ENCODE data around the gene ABHD1. TPM values are rescaled to one million over a fixed set of nuclear protein-coding genes. Genes with fewer than 3 reads are reported as not detected.

ABHD1 gene
- total and polyA plus RNA-seq, 8 donors = 0.69 to 1.3 (median 1.0) TPM; not detected in 2

DNA sequence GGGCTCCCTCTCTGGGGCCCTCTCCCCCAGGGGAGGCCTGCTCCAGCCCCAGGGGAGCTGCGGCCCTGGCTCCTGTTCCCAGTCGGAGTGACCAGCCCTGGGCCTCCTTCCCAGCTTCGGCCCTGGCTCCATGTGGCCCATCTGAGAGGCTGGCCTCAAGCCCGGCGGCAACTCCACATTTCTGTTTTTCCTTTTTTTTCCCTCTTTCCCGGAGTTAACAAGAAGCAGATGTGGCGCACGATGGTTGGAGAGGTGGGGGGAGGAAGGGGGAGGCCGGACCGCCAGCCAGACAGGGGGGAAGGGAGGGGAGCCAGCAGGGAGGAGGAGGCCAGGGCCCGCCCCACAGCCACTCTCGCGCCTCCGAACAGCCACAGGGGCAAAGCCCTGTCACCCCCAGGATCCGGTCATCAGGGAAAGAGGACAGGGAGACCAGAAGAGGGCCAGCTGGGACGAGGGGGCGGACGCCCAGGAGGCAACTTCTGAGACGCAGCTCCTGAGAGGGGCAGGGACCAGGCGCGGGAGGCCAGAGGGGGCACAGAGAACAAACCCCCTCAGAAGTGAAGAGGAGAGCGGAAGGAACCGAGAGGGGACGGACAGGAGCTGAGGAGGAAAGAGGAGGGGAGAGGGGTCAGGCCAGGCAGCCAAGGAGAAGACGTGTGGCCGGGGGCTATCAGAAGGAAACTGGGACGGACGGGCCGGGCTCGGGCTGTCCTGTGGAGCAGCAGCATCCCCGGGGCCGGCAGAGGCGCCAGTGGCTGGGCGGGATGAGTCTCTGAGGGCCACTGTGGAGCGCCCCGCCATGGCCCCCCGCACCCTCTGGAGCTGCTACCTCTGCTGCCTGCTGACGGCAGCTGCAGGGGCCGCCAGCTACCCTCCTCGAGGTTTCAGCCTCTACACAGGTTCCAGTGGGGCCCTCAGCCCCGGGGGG lies 45.1 kb upstream of the ABHD1 start, which contains the start of gene EMILIN1:
Gene EMILIN1 (plus strand): TSS at position 349 of the 928 bp plus-strand sequence. CDS start 451 bp downstream, at position 800.
- H3K36me3 ChIP-seq = peaks cover 0 to 5% of the 10 kb centered on the region in 2 donors
- peaks cover 0 to 13% of the 10 kb centered on the region in 2 donors for H3K27me3 ChIP-seq
- intact Hi-C loops (cut with DNase I) = no loop called here
- peak within 1 kb of the TSS; percentile 45 for H3K4me3 ChIP-seq
- ATAC-seq (peak; percentile 55), DNase-seq (peak; percentile 79 to 96 (median 88))
- H3K4me1 ChIP-seq = peaks cover 25 to 78% of the 10 kb centered on the region in 2 donors
- TF ChIP-seq, protein P1, sequence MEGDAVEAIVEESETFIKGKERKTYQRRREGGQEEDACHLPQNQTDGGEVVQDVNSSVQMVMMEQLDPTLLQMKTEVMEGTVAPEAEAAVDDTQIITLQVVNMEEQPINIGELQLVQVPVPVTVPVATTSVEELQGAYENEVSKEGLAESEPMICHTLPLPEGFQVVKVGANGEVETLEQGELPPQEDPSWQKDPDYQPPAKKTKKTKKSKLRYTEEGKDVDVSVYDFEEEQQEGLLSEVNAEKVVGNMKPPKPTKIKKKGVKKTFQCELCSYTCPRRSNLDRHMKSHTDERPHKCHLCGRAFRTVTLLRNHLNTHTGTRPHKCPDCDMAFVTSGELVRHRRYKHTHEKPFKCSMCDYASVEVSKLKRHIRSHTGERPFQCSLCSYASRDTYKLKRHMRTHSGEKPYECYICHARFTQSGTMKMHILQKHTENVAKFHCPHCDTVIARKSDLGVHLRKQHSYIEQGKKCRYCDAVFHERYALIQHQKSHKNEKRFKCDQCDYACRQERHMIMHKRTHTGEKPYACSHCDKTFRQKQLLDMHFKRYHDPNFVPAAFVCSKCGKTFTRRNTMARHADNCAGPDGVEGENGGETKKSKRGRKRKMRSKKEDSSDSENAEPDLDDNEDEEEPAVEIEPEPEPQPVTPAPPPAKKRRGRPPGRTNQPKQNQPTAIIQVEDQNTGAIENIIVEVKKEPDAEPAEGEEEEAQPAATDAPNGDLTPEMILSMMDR (IDR thresholded peaks at IDR 0.05) = no peak
- no peaks in the 10 kb centered on the region for H3K9me3 ChIP-seq
- peak within 1 kb of the TSS; percentile 57 to 79 for H3K27ac ChIP-seq

DNA sequence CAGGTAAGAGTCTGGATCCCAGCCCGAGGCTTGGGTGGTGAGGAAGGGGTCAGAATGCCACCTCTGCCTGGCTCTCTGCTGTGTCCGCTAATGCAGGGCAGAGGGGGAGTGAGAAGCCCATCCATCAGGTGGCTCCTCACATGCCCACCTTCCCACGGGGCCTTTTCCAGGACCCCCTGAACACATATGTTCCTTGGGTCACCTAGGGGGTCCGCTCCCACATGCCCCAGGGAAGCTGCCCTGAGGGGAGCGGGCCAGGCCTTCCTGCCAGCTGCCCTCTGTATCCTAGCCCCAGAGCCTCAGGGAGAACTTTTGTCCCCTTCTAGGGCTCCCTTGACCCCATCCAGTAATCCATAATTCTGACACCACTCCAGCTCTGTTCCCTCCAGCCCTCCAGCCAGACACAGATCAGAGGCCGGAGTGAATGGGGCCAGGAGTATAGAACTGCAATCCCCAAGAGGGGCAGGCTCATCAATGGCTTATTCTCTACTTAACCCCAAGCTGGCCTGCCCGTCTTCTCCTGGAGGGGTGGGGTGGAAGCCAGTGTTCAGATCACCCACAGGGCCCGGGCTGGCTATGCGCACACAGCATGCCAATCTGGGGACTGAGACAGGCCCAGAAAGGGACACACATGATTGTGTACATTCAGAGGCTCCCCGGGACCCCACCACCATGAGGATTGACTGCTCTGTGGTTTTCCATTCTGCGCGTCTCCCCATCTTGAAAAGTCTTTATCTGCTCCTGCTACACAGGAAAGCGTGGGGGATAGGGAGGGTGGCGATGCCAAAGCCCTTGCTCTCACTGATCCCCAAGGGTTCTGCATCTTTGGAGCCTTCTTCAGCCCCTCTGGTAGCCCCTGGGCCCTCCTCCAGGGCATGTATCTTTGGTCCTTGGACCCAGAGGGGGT lies 44.1 kb upstream of the ABHD1 start:
- no peak for ATAC-seq
- Histone ChIP-seq H3K4me3 (peak overlapping the region; percentile 45), H3K27ac (peak overlapping the region; percentile 57 to 79), H3K4me1 (peaks cover 25 to 68% of the 10 kb centered on the region in 2 donors), H3K9me3 (no peaks in the 10 kb centered on the region), H3K36me3 (peaks cover 0 to 5% of the 10 kb centered on the region in 2 donors), H3K27me3 (peaks cover 0 to 13% of the 10 kb centered on the region in 2 donors)
- no peak for DNase-seq
- TF ChIP-seq, protein P1 (IDR thresholded peaks at IDR 0.05) = no peak
- intact Hi-C loops (cut with DNase I) = loop anchor here in 1 of 2 donors (10.0 kb wide), 2 partner anchors 45 to 115 kb away; partner anchors contain the start of gene TMEM214

DNA sequence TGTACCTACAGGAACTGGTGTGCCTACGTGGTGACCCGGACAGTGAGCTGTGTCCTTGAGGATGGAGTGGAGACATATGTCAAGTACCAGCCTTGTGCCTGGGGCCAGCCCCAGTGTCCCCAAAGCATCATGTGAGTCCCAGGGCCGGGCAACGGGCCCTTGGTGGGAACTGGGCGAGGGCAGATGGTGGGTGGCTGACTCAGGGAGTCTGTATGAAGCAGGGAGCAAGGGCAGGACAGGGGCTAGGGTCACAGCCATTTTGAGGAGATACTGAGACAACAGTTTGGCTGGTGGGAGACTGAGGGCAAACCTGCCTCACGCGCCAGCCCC lies 43.5 kb upstream of the ABHD1 start:
- Histone ChIP-seq H3K27ac (peak overlapping the region; percentile 0 to 38), H3K4me3 (peak overlapping the region; percentile 45), H3K36me3 (peaks cover 0 to 5% of the 10 kb centered on the region in 2 donors), H3K27me3 (peaks cover 0 to 13% of the 10 kb centered on the region in 2 donors), H3K9me3 (no peaks in the 10 kb centered on the region), H3K4me1 (peaks cover 22 to 66% of the 10 kb centered on the region in 2 donors)
- intact Hi-C loops (cut with DNase I) = loop anchor here in 1 of 2 donors (10.0 kb wide), 2 partner anchors 45 to 115 kb away; partner anchors contain the start of gene TMEM214
- TF ChIP-seq, protein P1 (IDR thresholded peaks at IDR 0.05) = no peak
- no peak for DNase-seq
- no peak for ATAC-seq

DNA sequence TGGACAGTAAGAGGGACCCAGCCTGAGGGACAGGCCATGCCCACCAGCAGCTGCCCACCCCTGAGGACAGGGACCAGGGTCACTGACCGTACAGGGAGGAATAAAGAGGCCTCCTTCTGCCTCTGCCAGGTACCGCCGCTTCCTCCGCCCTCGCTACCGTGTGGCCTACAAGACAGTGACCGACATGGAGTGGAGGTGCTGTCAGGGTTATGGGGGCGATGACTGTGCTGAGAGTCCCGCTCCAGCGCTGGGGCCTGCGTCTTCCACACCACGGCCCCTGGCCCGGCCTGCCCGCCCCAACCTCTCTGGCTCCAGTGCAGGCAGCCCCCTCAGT lies 43.0 kb upstream of the ABHD1 start:
- peaks cover 0 to 13% of the 10 kb centered on the region in 2 donors for H3K27me3 ChIP-seq
- H3K4me1 ChIP-seq = peaks cover 23 to 66% of the 10 kb centered on the region in 2 donors
- H3K27ac ChIP-seq = peak overlapping the region in 1 of 2 donors; percentile 38
- intact Hi-C loops (cut with DNase I) = loop anchor here in 1 of 2 donors (10.0 kb wide), 2 partner anchors 46 to 116 kb away; partner anchors contain the start of gene TMEM214
- H3K4me3 ChIP-seq = peak overlapping the region; percentile 45
- H3K9me3 ChIP-seq = no peaks in the 10 kb centered on the region
- H3K36me3 ChIP-seq = peaks cover 0 to 5% of the 10 kb centered on the region in 2 donors
- no peak for DNase-seq
- no peak for ATAC-seq
- TF ChIP-seq, protein P1 (IDR thresholded peaks at IDR 0.05) = no peak
